ENCODE data around the gene PTPN5.

GRCh38 chr11:18731441-18731840 is 60.2 kb downstream of the PTPN5 start:
- TF ChIP-seq, protein P1, sequence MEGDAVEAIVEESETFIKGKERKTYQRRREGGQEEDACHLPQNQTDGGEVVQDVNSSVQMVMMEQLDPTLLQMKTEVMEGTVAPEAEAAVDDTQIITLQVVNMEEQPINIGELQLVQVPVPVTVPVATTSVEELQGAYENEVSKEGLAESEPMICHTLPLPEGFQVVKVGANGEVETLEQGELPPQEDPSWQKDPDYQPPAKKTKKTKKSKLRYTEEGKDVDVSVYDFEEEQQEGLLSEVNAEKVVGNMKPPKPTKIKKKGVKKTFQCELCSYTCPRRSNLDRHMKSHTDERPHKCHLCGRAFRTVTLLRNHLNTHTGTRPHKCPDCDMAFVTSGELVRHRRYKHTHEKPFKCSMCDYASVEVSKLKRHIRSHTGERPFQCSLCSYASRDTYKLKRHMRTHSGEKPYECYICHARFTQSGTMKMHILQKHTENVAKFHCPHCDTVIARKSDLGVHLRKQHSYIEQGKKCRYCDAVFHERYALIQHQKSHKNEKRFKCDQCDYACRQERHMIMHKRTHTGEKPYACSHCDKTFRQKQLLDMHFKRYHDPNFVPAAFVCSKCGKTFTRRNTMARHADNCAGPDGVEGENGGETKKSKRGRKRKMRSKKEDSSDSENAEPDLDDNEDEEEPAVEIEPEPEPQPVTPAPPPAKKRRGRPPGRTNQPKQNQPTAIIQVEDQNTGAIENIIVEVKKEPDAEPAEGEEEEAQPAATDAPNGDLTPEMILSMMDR (IDR thresholded peaks at IDR 0.05; ENCODE audit: borderline replicate concordance, extremely low read depth, low read length, poor library complexity, severe bottlenecking): no peak
- TF ChIP-seq EZH2 (IDR thresholded peaks at IDR 0.05; ENCODE audit: borderline replicate concordance, low read depth, low read length, severe bottlenecking): no peak

Measured in DND-41 (cell line).